NCI-H1694 treated with DMSO at 0.1 percent for 48 hours (cell line): ENCODE results near the gene S1PR4.
"Not testable (repeated sequence)": the region's sequence is repeated elsewhere in the genome, so short reads cannot be mapped to it uniquely, and the experiment has no call there.

Source experiments
- DNase-seq: peaks from one replicate; lab custom pipeline; 2025; lab: John Stamatoyannopoulos, UW

Gene S1PR4

GRCh38 chr19:3179739-3180293 lies 1.2 kb downstream of the S1PR4 start:
- no peak for DNase-seq

- no peak for DNase-seq
These were observed 5.4 kb downstream of the S1PR4 start for GRCh38 chr19:3183721-3184641.

GRCh38 chr19:3184847-3185460 lies 6.4 kb downstream of the S1PR4 start:
- DNase-seq, result peak; percentile 91

- peak; percentile 97 for DNase-seq
These were observed 7.0 kb downstream of the S1PR4 start, which contains the start of gene NCLN for GRCh38 chr19:3185461-3186159. Gene NCLN (plus strand): TSS chr19:3185930. CDS start chr19:3186031, 101 bp downstream.

- DNase-seq, result no peak
These were observed 7.7 kb downstream of the S1PR4 start for GRCh38 chr19:3186160-3186688.

- no peak for DNase-seq
These were observed 8.5 kb downstream of the S1PR4 start for GRCh38 chr19:3186891-3187661.

- DNase-seq, result no peak
These were observed 9.3 kb downstream of the S1PR4 start for GRCh38 chr19:3187662-3188511.

GRCh38 chr19:3188627-3189596 lies 10.3 kb downstream of the S1PR4 start:
- no peak for DNase-seq

GRCh38 chr19:3189702-3190469 lies 11.3 kb downstream of the S1PR4 start:
- DNase-seq, result no peak

- DNase-seq, result no peak
These were observed 11.9 kb downstream of the S1PR4 start for GRCh38 chr19:3190470-3190770.

GRCh38 chr19:3190921-3191805 lies 12.6 kb downstream of the S1PR4 start:
- DNase-seq, result no peak

- DNase-seq, result not testable (repeated sequence)
These were observed 13.2 kb downstream of the S1PR4 start for GRCh38 chr19:3191806-3192104.

GRCh38 chr19:3192228-3192635 lies 13.7 kb downstream of the S1PR4 start:
- DNase-seq, result no peak

- DNase-seq, result no peak
These were observed 14.1 kb downstream of the S1PR4 start for GRCh38 chr19:3192684-3193083.

GRCh38 chr19:3193256-3194105 lies 14.9 kb downstream of the S1PR4 start:
- no peak for DNase-seq
